OCI-LY7 (cell line): ENCODE results near the gene CPSF3. TPM values are rescaled to one million over a fixed set of nuclear protein-coding genes. Genes with fewer than 3 reads are reported as not detected.

ENCODE experiments used
- BruUV-seq: library from RNA; stranded (reverse); fragments of 400-500 nt; replicated peaks from 2 replicates; lab custom pipeline; 2021; lab: Mats Ljungman, UMichigan
- CTCF ChIA-PET: fragments of 300-600 bp; sonication (Branson Sonifier 250); formaldehyde crosslinking; loops from one replicate; lab custom pipeline; 2022; ENCODE audit warnings: antibody characterized with exemption; ENCODE audit not compliant: unreplicated experiment; lab: Charles Lee
- POLR2A ChIA-PET: fragments of 300-600 bp; sonication (Branson Sonifier 250); formaldehyde crosslinking; loops from one replicate; lab custom pipeline; 2022; ENCODE audit warnings: antibody characterized with exemption; lab: Charles Lee
- DNase-seq: peaks from one replicate; pipeline ENCODE4 v3.0.0-alpha.2; 2015; ENCODE audit warnings: low spot score
- H2AFZ ChIP-seq: fragments of 200-600 bp; sonication (generic), shearing (Covaris generic); 2 replicates; pipeline ENCODE4 v1.6.1; 2014; ENCODE audit warnings: mild to moderate bottlenecking, antibody characterized with exemption, low read length, moderate library complexity
- H3K27ac ChIP-seq: fragments of 200-600 bp; sonication (generic); 2 replicates; pipeline ENCODE4 v1.5.1; 2014; ENCODE audit warnings: mixed run types, low read depth, mild to moderate bottlenecking, moderate library complexity, low read length, inconsistent platforms; ENCODE audit not compliant: poor library complexity, severe bottlenecking
- H3K36me3 ChIP-seq: fragments of 200-600 bp; sonication (generic); 2 replicates; pipeline ENCODE4 v1.6.1; 2014; ENCODE audit warnings: mild to moderate bottlenecking, antibody characterized with exemption, low read length, moderate library complexity, mixed read lengths; ENCODE audit not compliant: insufficient read depth
- H3K4me1 ChIP-seq: fragments of 200-600 bp; sonication (generic); 2 replicates; pipeline ENCODE4 v1.5.1; 2014; ENCODE audit warnings: mild to moderate bottlenecking, low read length; ENCODE audit not compliant: insufficient read depth, poor library complexity, severe bottlenecking
- H3K4me2 ChIP-seq: fragments of 200-600 bp; sonication (generic); 2 replicates; pipeline ENCODE4 v1.6.1; 2014; ENCODE audit warnings: mild to moderate bottlenecking, low read length
- H3K4me3 ChIP-seq: fragments of 200-600 bp; sonication (generic); 2 replicates; pipeline ENCODE4 v1.5.1; 2014; ENCODE audit warnings: mild to moderate bottlenecking, low read depth, low read length; ENCODE audit not compliant: poor library complexity, severe bottlenecking
- H3K79me2 ChIP-seq: fragments of 200-600 bp; sonication (generic); 2 replicates; pipeline ENCODE4 v1.6.1; 2016; ENCODE audit warnings: low read depth, mild to moderate bottlenecking, low read length, moderate library complexity, mixed read lengths; ENCODE audit not compliant: insufficient read depth
- H3K9me2 ChIP-seq: fragments of 200-600 bp; sonication (generic); 2 replicates; pipeline ENCODE4 v1.6.1; 2016; ENCODE audit warnings: mild to moderate bottlenecking, low read length, mixed read lengths; ENCODE audit not compliant: insufficient read depth
- H3K9me3 ChIP-seq: fragments of 200-600 bp; sonication (generic); 2 replicates; pipeline ENCODE4 v1.6.1; 2014; ENCODE audit warnings: mild to moderate bottlenecking, mixed run types, low read length, mixed read lengths
- H4K20me1 ChIP-seq: fragments of 200-600 bp; sonication (generic); 2 replicates; pipeline ENCODE4 v1.6.1; 2014; ENCODE audit warnings: mild to moderate bottlenecking, antibody characterized with exemption, low read length, moderate library complexity, mixed read lengths; ENCODE audit not compliant: insufficient read depth
- EZH2phosphoT487 ChIP-seq: fragments of 200-600 bp; sonication (generic); IDR thresholded peaks from 2 replicates; pipeline ENCODE4 v1.6.1; 2018; ENCODE audit warnings: low read depth, borderline replicate concordance, mild to moderate bottlenecking, mixed run types, antibody characterized with exemption, low read length, moderate library complexity, mixed read lengths
- intact Hi-C: fragments of 100-400 bp; cut with micrococcal nuclease; formaldehyde crosslinking; loops from one replicate; pipeline ENCODE4 v1.10.0; 2022; ENCODE audit not compliant: unreplicated experiment
- total RNA-seq, 2 experiments: library from RNA; depleted of rRNA in 1 of 2; stranded (reverse); fragments of >200 nt in 1 of 2; shearing (Covaris generic) in 1 of 2; gene quantifications; 2 replicates each; pipeline ENCODE4 v1.2.3, GENCODE V29; 2014 to 2022
- TF ChIP-seq, protein P1 (sequence below): fragments of 200-600 bp; sonication (generic); conservative IDR thresholded peaks from 2 replicates; pipeline ENCODE4 v1.5.1; 2014; ENCODE audit warnings: mild to moderate bottlenecking, antibody characterized with exemption, low read length, moderate library complexity, mixed read lengths

Gene CPSF3
- total RNA-seq, 2 experiments from 2014 or later, result 54.5 to 88.3 TPM

GRCh38 chr2:9466147-9466683, 42.8 kb downstream of the CPSF3 start:
- Histone ChIP-seq H3K4me1 (peaks cover 19% of the 10 kb centered on the region), H3K9me2 (no peaks in the 10 kb centered on the region), H3K36me3 (peaks cover 86% of the 10 kb centered on the region), H3K4me3 (no peak overlapping the region), H2AFZ (no peak overlapping the region), H3K4me2 (no peak overlapping the region), H3K27ac (no peak overlapping the region), H4K20me1 (no peaks in the 10 kb centered on the region), H3K79me2 (no peaks in the 10 kb centered on the region), H3K9me3 (no peaks in the 10 kb centered on the region)
- POLR2A ChIA-PET, result no interaction called here
- DNase-seq, result no peak
- intact Hi-C loops, result no loop called here
- TF ChIP-seq, protein P1, sequence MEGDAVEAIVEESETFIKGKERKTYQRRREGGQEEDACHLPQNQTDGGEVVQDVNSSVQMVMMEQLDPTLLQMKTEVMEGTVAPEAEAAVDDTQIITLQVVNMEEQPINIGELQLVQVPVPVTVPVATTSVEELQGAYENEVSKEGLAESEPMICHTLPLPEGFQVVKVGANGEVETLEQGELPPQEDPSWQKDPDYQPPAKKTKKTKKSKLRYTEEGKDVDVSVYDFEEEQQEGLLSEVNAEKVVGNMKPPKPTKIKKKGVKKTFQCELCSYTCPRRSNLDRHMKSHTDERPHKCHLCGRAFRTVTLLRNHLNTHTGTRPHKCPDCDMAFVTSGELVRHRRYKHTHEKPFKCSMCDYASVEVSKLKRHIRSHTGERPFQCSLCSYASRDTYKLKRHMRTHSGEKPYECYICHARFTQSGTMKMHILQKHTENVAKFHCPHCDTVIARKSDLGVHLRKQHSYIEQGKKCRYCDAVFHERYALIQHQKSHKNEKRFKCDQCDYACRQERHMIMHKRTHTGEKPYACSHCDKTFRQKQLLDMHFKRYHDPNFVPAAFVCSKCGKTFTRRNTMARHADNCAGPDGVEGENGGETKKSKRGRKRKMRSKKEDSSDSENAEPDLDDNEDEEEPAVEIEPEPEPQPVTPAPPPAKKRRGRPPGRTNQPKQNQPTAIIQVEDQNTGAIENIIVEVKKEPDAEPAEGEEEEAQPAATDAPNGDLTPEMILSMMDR, result no peak
- TF ChIP-seq EZH2phosphoT487, result no peak
- CTCF ChIA-PET, result no interaction called here
- no TSS peak for BruUV-seq

- Histone ChIP-seq H3K9me2 (no peaks in the 10 kb centered on the region), H3K27ac (no peak overlapping the region), H4K20me1 (no peaks in the 10 kb centered on the region), H3K36me3 (peaks cover 87% of the 10 kb centered on the region), H3K79me2 (no peaks in the 10 kb centered on the region), H2AFZ (no peak overlapping the region), H3K9me3 (no peaks in the 10 kb centered on the region), H3K4me3 (no peak overlapping the region), H3K4me1 (peaks cover 19% of the 10 kb centered on the region), H3K4me2 (no peak overlapping the region)
- TF ChIP-seq EZH2phosphoT487, result no peak
- TF ChIP-seq, protein P1, result no peak
- no TSS peak for BruUV-seq
- intact Hi-C loops, result no loop called here
- DNase-seq, result no peak
- CTCF ChIA-PET, result interaction anchor here (0.6 kb wide), 1 partner anchor 52 kb away, joined by 3 read pairs; no protein-coding TSS in a partner anchor
- POLR2A ChIA-PET, result interaction anchor here (0.7 kb wide), 1 partner anchor 1455 kb away, joined by 3 read pairs; no protein-coding TSS in a partner anchor
These were observed 44.2 kb downstream of the CPSF3 start for GRCh38 chr2:9467687-9468086.

- Histone ChIP-seq H3K9me2 (no peaks in the 10 kb centered on the region), H3K9me3 (no peaks in the 10 kb centered on the region), H3K4me2 (no peak overlapping the region), H3K4me1 (no peaks in the 10 kb centered on the region), H3K27ac (no peak overlapping the region), H3K79me2 (no peaks in the 10 kb centered on the region), H3K4me3 (no peak overlapping the region), H3K36me3 (peaks cover 70% of the 10 kb centered on the region), H2AFZ (no peak overlapping the region), H4K20me1 (no peaks in the 10 kb centered on the region)
- intact Hi-C loops, result no loop called here
- ChIA-PET POLR2A (interaction anchor here (0.6 to 2.2 kb wide), 4 partner anchors 14 to 896 kb away, joined by 3 to 8 read pairs (median 4); no protein-coding TSS in a partner anchor), CTCF (no interaction called here)
- no peak for DNase-seq
- TF ChIP-seq, protein P1, result no peak
- TF ChIP-seq EZH2phosphoT487, result no peak
- BruUV-seq, result no TSS peak
These were observed 47.8 kb downstream of the CPSF3 start for GRCh38 chr2:9471206-9471605.
